ENCODE measurements around the gene UBE2Z. TPM values are rescaled to one million over a fixed set of nuclear protein-coding genes. Genes with fewer than 3 reads are reported as not detected.
"Not testable (repeated sequence)": the region's sequence is repeated elsewhere in the genome, so short reads cannot be mapped to it uniquely, and the experiment has no call there.

Gene UBE2Z
- total RNA-seq, 1 donor from 2014 or later = 37.9 TPM

GRCh38 chr17:48904428-48904827 lies 3.8 kb upstream of the UBE2Z start:
- DNase-seq = no peak

- DNase-seq = no peak
Measured at GRCh38 chr17:48905987-48906515, 2.2 kb upstream of the UBE2Z start.

GRCh38 chr17:48907713-48908046 lies 527 bp upstream of the UBE2Z start:
- DNase-seq = peak; percentile 77

GRCh38 chr17:48908853-48909394 lies 717 bp downstream of the UBE2Z start:
- DNase-seq = peak; percentile 89

GRCh38 chr17:48909783-48910182 lies 1.6 kb downstream of the UBE2Z start:
- no peak for DNase-seq

GRCh38 chr17:48910370-48910769 lies 2.2 kb downstream of the UBE2Z start:
- DNase-seq = no peak

GRCh38 chr17:48912476-48912875 lies 4.3 kb downstream of the UBE2Z start:
- no peak for DNase-seq

- DNase-seq = no peak
Measured at GRCh38 chr17:48915459-48916282, 7.5 kb downstream of the UBE2Z start.

- no peak for DNase-seq
Measured at GRCh38 chr17:48925251-48925990, 17.2 kb downstream of the UBE2Z start.

GRCh38 chr17:48925991-48926342 lies 17.8 kb downstream of the UBE2Z start:
- no peak for DNase-seq

GRCh38 chr17:48927978-48928745 lies 20.0 kb downstream of the UBE2Z start:
- DNase-seq = no peak

- no peak for DNase-seq
Measured at GRCh38 chr17:48928876-48929811, 20.9 kb downstream of the UBE2Z start.

GRCh38 chr17:48929812-48930165 lies 21.6 kb downstream of the UBE2Z start:
- DNase-seq = no peak

- no peak for DNase-seq
Measured at GRCh38 chr17:48930435-48930873, 22.2 kb downstream of the UBE2Z start.

GRCh38 chr17:48933035-48933434 lies 24.8 kb downstream of the UBE2Z start:
- no peak for DNase-seq

- DNase-seq = peak; percentile 55
Measured at GRCh38 chr17:48944515-48945260, 36.5 kb downstream of the UBE2Z start, which contains the start of gene SNF8. Gene SNF8, minus strand, starts transcription at chr17:48944842. Its CDS starts 108 bp downstream, at chr17:48944734.

- DNase-seq = not testable (repeated sequence)
Measured at GRCh38 chr17:48945261-48945651, 37.0 kb downstream of the UBE2Z start.

- no peak for DNase-seq
Measured at GRCh38 chr17:48951572-48951971, 43.4 kb downstream of the UBE2Z start.

- DNase-seq = no peak
Measured at GRCh38 chr17:48952904-48953303, 44.7 kb downstream of the UBE2Z start.

GRCh38 chr17:48954300-48954755 lies 46.1 kb downstream of the UBE2Z start:
- no peak for DNase-seq
